ENCODE measurements around the gene AMD1.

The AMD1 gene

GRCh38 chr6:110864824-110865223, 9.8 kb upstream of the AMD1 start:
- no peak for TF ChIP-seq REST (IDR thresholded peaks at IDR 0.05; ENCODE audit: insufficient read depth in 1 of 2, low read depth in 2 of 2, low read length in 2 of 2)
- TF ChIP-seq SIN3A (IDR thresholded peaks at IDR 0.05; ENCODE audit: borderline replicate concordance, insufficient read depth, low read length) = no peak
- TF ChIP-seq FOXP2 (optimal IDR thresholded peaks at IDR 0.05; ENCODE audit: borderline replicate concordance, extremely low read depth, extremely low read length, insufficient read depth) = no peak
- TF ChIP-seq POLR2AphosphoS5 (IDR thresholded peaks at IDR 0.05; ENCODE audit: low read depth, low read length) = no peak
- TF ChIP-seq TAF1 (IDR thresholded peaks at IDR 0.05; ENCODE audit: borderline replicate concordance, insufficient read depth, low read length) = no peak

- TF ChIP-seq TAF1 (IDR thresholded peaks at IDR 0.05; ENCODE audit: borderline replicate concordance, insufficient read depth, low read length) = no peak
- TF ChIP-seq FOXP2 (optimal IDR thresholded peaks at IDR 0.05; ENCODE audit: borderline replicate concordance, extremely low read depth, extremely low read length, insufficient read depth) = no peak
- no peak for TF ChIP-seq POLR2AphosphoS5 (IDR thresholded peaks at IDR 0.05; ENCODE audit: low read depth, low read length)
- no peak for TF ChIP-seq SIN3A (IDR thresholded peaks at IDR 0.05; ENCODE audit: borderline replicate concordance, insufficient read depth, low read length)
- no peak for TF ChIP-seq REST (IDR thresholded peaks at IDR 0.05; ENCODE audit: insufficient read depth in 1 of 2, low read depth in 2 of 2, low read length in 2 of 2)
Observed at GRCh38 chr6:110874880-110875547, 429 bp downstream of the AMD1 start.

- TF ChIP-seq SIN3A (IDR thresholded peaks at IDR 0.05; ENCODE audit: borderline replicate concordance, insufficient read depth, low read length) = peak; percentile 21; the same call in 1 of the 2 replicates
- no peak for TF ChIP-seq TAF1 (IDR thresholded peaks at IDR 0.05; ENCODE audit: borderline replicate concordance, insufficient read depth, low read length)
- TF ChIP-seq FOXP2 (optimal IDR thresholded peaks at IDR 0.05; ENCODE audit: borderline replicate concordance, extremely low read depth, extremely low read length, insufficient read depth) = no peak
- TF ChIP-seq POLR2AphosphoS5 (IDR thresholded peaks at IDR 0.05; ENCODE audit: low read depth, low read length) = no peak; the same call in 1 of the 2 replicates
Observed at GRCh38 chr6:110875548-110876169, 1.1 kb downstream of the AMD1 start.

- TF ChIP-seq REST (IDR thresholded peaks at IDR 0.05; ENCODE audit: insufficient read depth in 1 of 2, low read depth in 2 of 2, low read length in 2 of 2) (peak; percentile 59 to 80; a peak in 3 of 4 replicates), TAF1 (IDR thresholded peaks at IDR 0.05; ENCODE audit: borderline replicate concordance, insufficient read depth, low read length) (peak; percentile 98), POLR2AphosphoS5 (IDR thresholded peaks at IDR 0.05; ENCODE audit: low read depth, low read length) (peak; percentile 90), SIN3A (IDR thresholded peaks at IDR 0.05; ENCODE audit: borderline replicate concordance, insufficient read depth, low read length) (peak; percentile 93; the same call in 1 of the 2 replicates), FOXP2 (optimal IDR thresholded peaks at IDR 0.05; ENCODE audit: borderline replicate concordance, extremely low read depth, extremely low read length, insufficient read depth) (peak; percentile 75)
Observed at GRCh38 chr6:110876170-110876773, 1.7 kb downstream of the AMD1 start.

- no peak for TF ChIP-seq REST (IDR thresholded peaks at IDR 0.05; ENCODE audit: insufficient read depth in 1 of 2, low read depth in 2 of 2, low read length in 2 of 2)
- TF ChIP-seq POLR2AphosphoS5 (IDR thresholded peaks at IDR 0.05; ENCODE audit: low read depth, low read length) = no peak
- TF ChIP-seq SIN3A (IDR thresholded peaks at IDR 0.05; ENCODE audit: borderline replicate concordance, insufficient read depth, low read length) = peak; percentile 59; the same call in 1 of the 2 replicates
Observed at GRCh38 chr6:110876806-110877564, 2.4 kb downstream of the AMD1 start.
